H1 (cell line): ENCODE measurements around the gene MTNR1B. TPM values are rescaled to one million over a fixed set of nuclear protein-coding genes. Genes with fewer than 3 reads are reported as not detected.

ENCODE experiments used
- CTCF ChIA-PET: fragments of 300-600 bp; sonication (Branson Sonifier 250); formaldehyde crosslinking; loops from one replicate; lab custom pipeline; 2021; ENCODE audit not compliant: partially characterized antibody; lab: Charles Lee
- POLR2A ChIA-PET: fragments of 300-600 bp; sonication (Branson Sonifier 250); formaldehyde crosslinking; loops from one replicate; lab custom pipeline; 2021; ENCODE audit warnings: inconsistent platforms; ENCODE audit not compliant: partially characterized antibody; lab: Charles Lee
- DNase-seq, 2 experiments: peaks; one replicate each; pipeline versions ENCODE4 v3.0.0 to v3.0.0-alpha.2; 2010 to 2022; ENCODE audit warnings: low spot score in 2 of 2, low read depth in 1 of 2, mixed read lengths in 1 of 2
- FAIRE-seq: peaks from 2 replicates; lab custom pipeline; 2011; peaks lifted over from hg19 to GRCh38; lab: Jason Lieb, UNC
- H2AFZ ChIP-seq: 2 replicates; pipeline ENCODE4 v1.8.1; 2012; ENCODE audit warnings: low read length, inconsistent platforms
- H2AK5ac ChIP-seq: 2 replicates; pipeline ENCODE4 v1.6.1; 2013; ENCODE audit warnings: low read depth, low read length
- H2BK120ac ChIP-seq: replicated peaks from 2 replicates; pipeline ENCODE3; 2013; ENCODE audit warnings: low read depth, low read length, inconsistent platforms
- H2BK12ac ChIP-seq: 2 replicates; pipeline ENCODE4 v1.6.1; 2013; ENCODE audit warnings: low read depth, low read length
- H2BK15ac ChIP-seq: 2 replicates; pipeline ENCODE4 v1.6.1; 2013; ENCODE audit warnings: low read length
- H2BK20ac ChIP-seq: 2 replicates; pipeline ENCODE4 v1.6.1; 2013; ENCODE audit warnings: low read length
- H2BK5ac ChIP-seq: 2 replicates; pipeline ENCODE4 v1.6.1; 2013; ENCODE audit warnings: low read depth, low read length
- H3K14ac ChIP-seq: 2 replicates; pipeline ENCODE4 v1.6.1; 2013; ENCODE audit warnings: inconsistent platforms; ENCODE audit not compliant: insufficient read length
- H3K18ac ChIP-seq: 2 replicates; pipeline ENCODE4 v1.6.1; 2013; ENCODE audit warnings: low read length; ENCODE audit errors: extremely low read depth
- H3K23ac ChIP-seq: 2 replicates; pipeline ENCODE4 v1.6.1; 2013; ENCODE audit warnings: inconsistent platforms; ENCODE audit not compliant: insufficient read length
- H3K23me2 ChIP-seq: 2 replicates; pipeline ENCODE4 v1.6.1; 2013; ENCODE audit warnings: low read depth, low read length
- H3K27ac ChIP-seq: 2 replicates; pipeline ENCODE4 v1.6.1; 2011; ENCODE audit warnings: low read depth, low read length, inconsistent platforms
- H3K27me3 ChIP-seq, 4 experiments: replicated peaks in 1 of 4; 1 replicate in 1 of 4; 2 replicates in 3 of 4; pipeline versions ENCODE4 v1.6.1 to v1.8.1; 2011 to 2013; ENCODE audit warnings: low read length in 3 of 4, mild to moderate bottlenecking in 3 of 4, inconsistent platforms in 2 of 4, mixed read lengths in 2 of 4, moderate library complexity in 1 of 4; ENCODE audit not compliant: control insufficient read depth in 3 of 4, insufficient read depth in 3 of 4; ENCODE audit errors: extremely low read depth in 1 of 4
- H3K36me3 ChIP-seq, 4 experiments: 2 replicates each; pipeline versions ENCODE4 v1.6.1 to v1.8.1; 2011 to 2013; ENCODE audit warnings: mild to moderate bottlenecking in 4 of 4, low read length in 3 of 4, moderate library complexity in 2 of 4, control low read depth in 1 of 4, inconsistent platforms in 1 of 4; ENCODE audit not compliant: insufficient read depth in 4 of 4, control insufficient read depth in 2 of 4
- H3K4ac ChIP-seq: replicated peaks from 2 replicates; pipeline ENCODE3; 2013; ENCODE audit warnings: low read length, low read depth, mixed read lengths, inconsistent platforms; ENCODE audit not compliant: insufficient read length
- H3K4me1 ChIP-seq, 4 experiments: replicated peaks in 1 of 4; 1 replicate in 1 of 4; 2 replicates in 3 of 4; pipeline versions ENCODE4 v1.6.1 to v1.8.1; 2011 to 2013; ENCODE audit warnings: low read length in 3 of 4, inconsistent platforms in 2 of 4, mixed read lengths in 1 of 4; ENCODE audit not compliant: insufficient read depth in 4 of 4, control insufficient read depth in 3 of 4
- H3K4me2 ChIP-seq, 2 experiments: 2 replicates each; pipeline versions ENCODE4 v1.6.1 to v1.8.1; 2011 to 2013; ENCODE audit warnings: low read depth in 2 of 2, low read length in 2 of 2, control low read depth in 1 of 2, inconsistent platforms in 1 of 2, mild to moderate bottlenecking in 1 of 2; ENCODE audit not compliant: insufficient read depth in 1 of 2
- H3K4me3 ChIP-seq, 4 experiments: fragments of 200-600, 300-600 bp in 1 of 4; sonication (generic), shearing (Covaris generic), sonication (Bioruptor Twin) in 1 of 4; 2 replicates each; pipeline versions ENCODE4 v1.5.1 to v1.8.1; 2011 to 2016; ENCODE audit warnings: low read length in 4 of 4, low read depth in 3 of 4, control low read depth in 2 of 4, inconsistent platforms in 2 of 4, mild to moderate bottlenecking in 2 of 4, mixed read lengths in 1 of 4, moderate library complexity in 1 of 4; ENCODE audit not compliant: insufficient read depth in 2 of 4; ENCODE audit errors: extremely low read depth in 1 of 4
- H3K56ac ChIP-seq: replicated peaks from 2 replicates; pipeline ENCODE3; 2013; ENCODE audit warnings: low read depth, mild to moderate bottlenecking, mixed read lengths, low read length, inconsistent platforms; ENCODE audit not compliant: insufficient read length
- H3K79me1 ChIP-seq: 2 replicates; pipeline ENCODE4 v1.6.1; 2013; ENCODE audit warnings: low read depth, low read length, control low read depth
- H3K79me2 ChIP-seq, 2 experiments: 2 replicates each; pipeline versions ENCODE4 v1.6.1 to v1.8.1; 2012 to 2013; ENCODE audit warnings: low read length in 2 of 2, mild to moderate bottlenecking in 2 of 2, inconsistent platforms in 1 of 2; ENCODE audit not compliant: insufficient read depth in 2 of 2, control insufficient read depth in 1 of 2
- H3K9ac ChIP-seq, 4 experiments: replicated peaks in 1 of 4; 1 replicate in 1 of 4; 2 replicates in 3 of 4; pipeline versions ENCODE4 v1.6.1 to v1.8.1; 2011 to 2013; ENCODE audit warnings: low read depth in 3 of 4, low read length in 3 of 4, control low read depth in 2 of 4, mild to moderate bottlenecking in 2 of 4, moderate library complexity in 2 of 4, inconsistent platforms in 1 of 4; ENCODE audit errors: extremely low read depth in 1 of 4
- H3K9me3 ChIP-seq, 2 experiments: 2 replicates each; pipeline versions ENCODE4 v1.6.1 to v1.8.1; 2012 to 2013; ENCODE audit warnings: mild to moderate bottlenecking in 2 of 2, moderate library complexity in 2 of 2, control low read depth in 1 of 2, inconsistent platforms in 1 of 2, low read depth in 1 of 2, low read length in 1 of 2, mixed read lengths in 1 of 2; ENCODE audit not compliant: insufficient read depth in 2 of 2
- H4K20me1 ChIP-seq, 2 experiments: replicated peaks in 1 of 2; 2 replicates each; pipeline versions ENCODE3 to v1.8.1; 2011 to 2013; ENCODE audit warnings: inconsistent platforms in 2 of 2, low read length in 2 of 2, mild to moderate bottlenecking in 1 of 2; ENCODE audit not compliant: insufficient read depth in 2 of 2, control insufficient read depth in 1 of 2
- H4K5ac ChIP-seq: 2 replicates; pipeline ENCODE4 v1.6.1; 2013; ENCODE audit warnings: low read length, low read depth, mixed read lengths, inconsistent platforms; ENCODE audit not compliant: insufficient read length
- H4K8ac ChIP-seq: 2 replicates; pipeline ENCODE4 v1.8.0; 2013; ENCODE audit warnings: mild to moderate bottlenecking, moderate library complexity, low read length, inconsistent platforms; ENCODE audit not compliant: insufficient read depth; ENCODE audit errors: extremely low read depth
- H4K91ac ChIP-seq: replicated peaks from 2 replicates; pipeline ENCODE3; 2013; ENCODE audit warnings: low read length, mixed read lengths, inconsistent platforms; ENCODE audit not compliant: insufficient read length
- SRF ChIP-seq: IDR thresholded peaks from 2 replicates; pipeline ENCODE4 v1.6.1; 2011; ENCODE audit warnings: mild to moderate bottlenecking, low read depth, low read length, moderate library complexity
- TAF7 ChIP-seq: optimal IDR thresholded peaks from 2 replicates; pipeline ENCODE3; 2011; ENCODE audit warnings: low read depth, mild to moderate bottlenecking, inconsistent platforms, low read length, moderate library complexity, borderline replicate concordance
- WGBS, 2 experiments: shearing (Covaris generic) in 1 of 2; methylation state at CpG; one replicate each; pipeline versions ENCODE4 v1.1.6 to v1.1.7; 2013 to 2015; ENCODE audit warnings: low lambda C conversion rate in 2 of 2, mixed read lengths in 2 of 2, inconsistent platforms in 1 of 2, low coverage in 1 of 2, missing lambda C conversion rate in 1 of 2; ENCODE audit not compliant: insufficient replicate concordance in 2 of 2, insufficient coverage in 1 of 2, insufficient read length in 1 of 2; ENCODE audit errors: extremely low coverage in 1 of 2, missing lambda C conversion rate in 1 of 2; 5-methylcytosine and 5-hydroxymethylcytosine counted together
- polyA plus RNA-seq, 7 experiments: library from polyadenylated mRNA; depleted of rRNA in 3 of 7; stranded (reverse) in 5 of 7; unstranded in 2 of 7; fragments of >200 nt in 5 of 7; fragments of 200-250 nt in 2 of 7; gene quantifications; 1 replicate in 5 of 7; 2 replicates in 1 of 7; 4 replicates in 1 of 7; pipeline versions ENCODE4 v1.2.1 to v1.2.3, GENCODE V29; 2011 to 2013; ENCODE audit warnings: missing spikeins in 2 of 7, mixed read lengths in 2 of 7
- total RNA-seq: library from RNA; stranded (reverse); fragmentation: NEBNext Ultra II Directional; extraction: Animal tissue kit (Norgen Biotek cat#: 25700); gene quantifications from 2 replicates; pipeline ENCODE4 v1.2.1, GENCODE V29; 2021

Gene MTNR1B
- total and polyA plus RNA-seq, 2 of the 8 experiments (the other 6 are each of a cell fraction or from before 2014, with no cell fraction given): 0.08 TPM; not detected in 1

DNA sequence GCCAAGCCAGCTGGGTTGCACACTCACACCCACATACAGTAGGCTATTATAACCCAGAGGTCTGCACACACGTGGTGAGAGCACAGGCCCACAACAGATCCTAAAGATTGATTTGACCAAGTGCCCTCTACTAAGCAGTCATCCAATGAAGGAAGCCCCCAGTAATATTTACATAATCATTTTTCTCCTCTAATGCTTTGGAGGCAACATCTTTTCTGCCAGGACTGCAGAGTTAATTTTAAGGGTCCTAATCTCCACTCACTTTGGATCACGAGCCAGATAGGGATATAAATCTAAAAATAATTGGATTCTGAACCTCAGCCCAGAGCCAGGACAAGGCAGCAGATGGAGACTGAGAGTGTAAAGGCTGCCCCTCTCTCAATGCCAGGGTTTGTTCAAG is 49.1 kb upstream of the MTNR1B start:
- Histone ChIP-seq H3K79me1 (no peaks in the 10 kb centered on the region), H3K36me3 (no peaks in the 10 kb centered on the region), H3K27me3 (no peaks in the 10 kb centered on the region), H4K5ac (no peak overlapping the region), H3K27ac (no peak overlapping the region), H3K56ac (no peak overlapping the region), H3K18ac (no peak overlapping the region), H3K4me3 (no peak overlapping the region), H2BK12ac (no peak overlapping the region), H3K14ac (no peak overlapping the region), H2BK5ac (no peak overlapping the region), H3K4me1 (peaks cover 0 to 8% (median under 1%) of the 10 kb centered on the region in 4 experiments; a peak in 3 of 7 replicates), H3K23ac (no peak overlapping the region), H2AK5ac (no peak overlapping the region), H3K4ac (no peak overlapping the region), H4K20me1 (no peaks in the 10 kb centered on the region), H3K9ac (no peak overlapping the region), H3K9me3 (peaks cover 4 to 7% of the 10 kb centered on the region in 2 experiments), H2AFZ (no peak overlapping the region), H2BK15ac (no peak overlapping the region)
- FAIRE-seq: no peak
- ChIA-PET POLR2A (no interaction called here), CTCF (no interaction called here)
- no peak for DNase-seq
- no peak for TF ChIP-seq TAF7
- no peak for TF ChIP-seq SRF
- TF ChIP-seq, all 59 proteins: peak for 0
- Histone ChIP-seq H3K4me2 (no peak overlapping the region), H3K79me2 (no peaks in the 10 kb centered on the region), H2BK20ac (no peak overlapping the region), H4K91ac (no peak overlapping the region), H3K23me2 (no peaks in the 10 kb centered on the region), H2BK120ac (no peak overlapping the region), H4K8ac (no peak overlapping the region)
- 90% methylated on average over 2 of the region's 2 CpGs; no CpG with 5 or more reads in 1 of the 2 experiments for WGBS, 2 experiments
